Muscle of arm (tissue), 12 donors: ENCODE results near the gene PCNT. TPM values are rescaled to one million over a fixed set of nuclear protein-coding genes. Genes with fewer than 3 reads are reported as not detected.
"Not testable (repeated sequence)": the region's sequence is repeated elsewhere in the genome, so short reads cannot be mapped to it uniquely, and the experiment has no call there.

ENCODE experiments used
- DNase-seq: peaks from one replicate; pipeline ENCODE4 v3.0.0-alpha.2; 2013
- polyA plus RNA-seq, 12 donors: library from polyadenylated mRNA; unstranded; fragments of 120-200 nt; gene quantifications; one replicate each; pipeline ENCODE4 v1.2.1, GENCODE V29; 2013; ENCODE audit not compliant: insufficient read length in 12 of 12

PCNT gene
- polyA plus RNA-seq, 12 donors, result 39.5 to 88.8 (median 59.5) TPM; not detected in 1

GRCh38 chr21:46426313-46427046, 102.5 kb downstream of the PCNT start:
- DNase-seq, result no peak

GRCh38 chr21:46427516-46427915, 103.6 kb downstream of the PCNT start:
- no peak for DNase-seq

- no peak for DNase-seq
Measured at GRCh38 chr21:46428286-46428685, 104.3 kb downstream of the PCNT start.

- DNase-seq, result no peak
Measured at GRCh38 chr21:46428987-46429710, 105.2 kb downstream of the PCNT start.

- no peak for DNase-seq
Measured at GRCh38 chr21:46429754-46430681, 106.1 kb downstream of the PCNT start.

GRCh38 chr21:46431448-46431847, 107.5 kb downstream of the PCNT start:
- no peak for DNase-seq

- DNase-seq, result no peak
Measured at GRCh38 chr21:46431884-46432488, 108.0 kb downstream of the PCNT start.

- DNase-seq, result not testable (repeated sequence)
Measured at GRCh38 chr21:46433116-46433515, 109.2 kb downstream of the PCNT start.

GRCh38 chr21:46434322-46434958, 110.5 kb downstream of the PCNT start:
- DNase-seq, result no peak

GRCh38 chr21:46435786-46436227, 111.9 kb downstream of the PCNT start:
- no peak for DNase-seq

GRCh38 chr21:46436621-46437020, 112.7 kb downstream of the PCNT start:
- no peak for DNase-seq

- no peak for DNase-seq
Measured at GRCh38 chr21:46437096-46437498, 113.1 kb downstream of the PCNT start.

- no peak for DNase-seq
Measured at GRCh38 chr21:46437511-46437910, 113.6 kb downstream of the PCNT start.

GRCh38 chr21:46438241-46438640, 114.3 kb downstream of the PCNT start:
- no peak for DNase-seq

- no peak for DNase-seq
Measured at GRCh38 chr21:46439906-46440305, 116.0 kb downstream of the PCNT start.

- no peak for DNase-seq
Measured at GRCh38 chr21:46441331-46441730, 117.4 kb downstream of the PCNT start.

GRCh38 chr21:46441961-46442498, 118.1 kb downstream of the PCNT start:
- DNase-seq, result no peak

GRCh38 chr21:46442938-46443337, 119.0 kb downstream of the PCNT start:
- no peak for DNase-seq

- DNase-seq, result no peak
Measured at GRCh38 chr21:46443910-46444309, 120.0 kb downstream of the PCNT start.

- no peak for DNase-seq
Measured at GRCh38 chr21:46448108-46448507, 124.2 kb downstream of the PCNT start.

- not testable (repeated sequence) for DNase-seq
Measured at GRCh38 chr21:46448855-46449254, 124.9 kb downstream of the PCNT start.
